Measurements from ENCODE around the gene MFF. TPM values are rescaled to one million over a fixed set of nuclear protein-coding genes. Genes with fewer than 3 reads are reported as not detected.

The MFF gene
- polyA plus RNA-seq, 1 experiment: 255 TPM

- ChIA-PET POLR2A (no interaction called here), CTCF (no interaction called here)
- DNase-seq (ENCODE audit: low read depth, low spot score): no peak
- no peak overlapping the region for H3K27ac ChIP-seq (ENCODE audit: low read depth, low read length)
- TF ChIP-seq CTCF (IDR thresholded peaks at IDR 0.05; ENCODE audit: low read depth, low read length): no peak
- no peak overlapping the region for H3K4me3 ChIP-seq (ENCODE audit: low read depth, low read length)
- no peaks in the 10 kb centered on the region for H3K9me3 ChIP-seq (ENCODE audit: control insufficient read depth, insufficient read depth, low read length)
- H3K27me3 ChIP-seq (ENCODE audit: control insufficient read depth, insufficient read depth, low read length): no peaks in the 10 kb centered on the region
Measured at GRCh38 chr2:227293531-227293930, 31.5 kb upstream of the MFF start.

GRCh38 chr2:227295806-227296205 is 29.2 kb upstream of the MFF start:
- H3K9me3 ChIP-seq (ENCODE audit: control insufficient read depth, insufficient read depth, low read length): no peaks in the 10 kb centered on the region
- no peak overlapping the region for H3K27ac ChIP-seq (ENCODE audit: low read depth, low read length)
- H3K4me3 ChIP-seq (ENCODE audit: low read depth, low read length): no peak overlapping the region
- H3K27me3 ChIP-seq (ENCODE audit: control insufficient read depth, insufficient read depth, low read length): no peaks in the 10 kb centered on the region
- POLR2A ChIA-PET: no interaction called here
- TF ChIP-seq CTCF (IDR thresholded peaks at IDR 0.05; ENCODE audit: low read depth, low read length): no peak
- CTCF ChIA-PET: interaction anchor here (0.5 to 2.5 kb wide), 2 partner anchors 58 to 494 kb away, joined by 3 to 14 read pairs; no protein-coding TSS in a partner anchor
- DNase-seq (ENCODE audit: low read depth, low spot score): no peak

- POLR2A ChIA-PET: interaction anchor here (0.6 kb wide), 1 partner anchor 394 kb away, joined by 5 read pairs; no protein-coding TSS in a partner anchor
Measured at GRCh38 chr2:227296671-227297405, 28.2 kb upstream of the MFF start.

GRCh38 chr2:227301523-227301922 is 23.5 kb upstream of the MFF start:
- Histone ChIP-seq H3K27me3 (ENCODE audit: control insufficient read depth, insufficient read depth, low read length) (no peaks in the 10 kb centered on the region), H3K27ac (ENCODE audit: low read depth, low read length) (no peak overlapping the region), H3K9me3 (ENCODE audit: control insufficient read depth, insufficient read depth, low read length) (no peaks in the 10 kb centered on the region), H3K4me3 (ENCODE audit: low read depth, low read length) (no peak overlapping the region)
- TF ChIP-seq CTCF (IDR thresholded peaks at IDR 0.05; ENCODE audit: low read depth, low read length): no peak
- no peak for DNase-seq (ENCODE audit: low read depth, low spot score)
- CTCF ChIA-PET: interaction anchor here (3.0 kb wide), 1 partner anchor 63 kb away, joined by 12 read pairs; no protein-coding TSS in a partner anchor
- POLR2A ChIA-PET: no interaction called here

More at GRCh38 chr2:227296671-227297405, 28.2 kb upstream of the MFF start:
- Histone ChIP-seq H3K9me3 (ENCODE audit: control insufficient read depth, insufficient read depth, low read length) (no peaks in the 10 kb centered on the region), H3K27ac (ENCODE audit: low read depth, low read length) (no peak overlapping the region), H3K4me3 (ENCODE audit: low read depth, low read length) (no peak overlapping the region), H3K27me3 (ENCODE audit: control insufficient read depth, insufficient read depth, low read length) (no peaks in the 10 kb centered on the region)
- CTCF ChIA-PET: interaction anchor here (0.8 to 2.5 kb wide), 2 partner anchors 8 to 59 kb away, joined by 3 to 14 read pairs; no protein-coding TSS in a partner anchor
- no peak for TF ChIP-seq CTCF (IDR thresholded peaks at IDR 0.05; ENCODE audit: low read depth, low read length)
- DNase-seq (ENCODE audit: low read depth, low spot score): no peak

GRCh38 chr2:227308784-227309183 is 16.3 kb upstream of the MFF start:
- ChIA-PET POLR2A (no interaction called here), CTCF (no interaction called here)
- no peak for DNase-seq (ENCODE audit: low read depth, low spot score)

More at GRCh38 chr2:227308784-227309183, 16.3 kb upstream of the MFF start:
- H3K27ac ChIP-seq (ENCODE audit: low read depth, low read length): no peak overlapping the region
- H3K4me3 ChIP-seq (ENCODE audit: low read depth, low read length): no peak overlapping the region
- H3K27me3 ChIP-seq (ENCODE audit: control insufficient read depth, insufficient read depth, low read length): no peaks in the 10 kb centered on the region
- TF ChIP-seq CTCF (IDR thresholded peaks at IDR 0.05; ENCODE audit: low read depth, low read length): no peak
- no peaks in the 10 kb centered on the region for H3K9me3 ChIP-seq (ENCODE audit: control insufficient read depth, insufficient read depth, low read length)
